GM10266 (cell line): ENCODE results near the gene MTHFD2.

Experiments used
- DNase-seq: peaks from one replicate; pipeline ENCODE4 v3.0.0; 2012; ENCODE audit errors: extremely low spot score
- TF ChIP-seq, protein P1 (sequence below): IDR thresholded peaks from 2 replicates; pipeline ENCODE4 v1.5.1; 2012; ENCODE audit warnings: mild to moderate bottlenecking, low read depth; ENCODE audit not compliant: control insufficient read depth, insufficient read depth; ENCODE audit errors: missing control alignments

MTHFD2 gene

GRCh38 chr2:74246496-74247195 lies 48.2 kb downstream of the MTHFD2 start:
- TF ChIP-seq, protein P1, sequence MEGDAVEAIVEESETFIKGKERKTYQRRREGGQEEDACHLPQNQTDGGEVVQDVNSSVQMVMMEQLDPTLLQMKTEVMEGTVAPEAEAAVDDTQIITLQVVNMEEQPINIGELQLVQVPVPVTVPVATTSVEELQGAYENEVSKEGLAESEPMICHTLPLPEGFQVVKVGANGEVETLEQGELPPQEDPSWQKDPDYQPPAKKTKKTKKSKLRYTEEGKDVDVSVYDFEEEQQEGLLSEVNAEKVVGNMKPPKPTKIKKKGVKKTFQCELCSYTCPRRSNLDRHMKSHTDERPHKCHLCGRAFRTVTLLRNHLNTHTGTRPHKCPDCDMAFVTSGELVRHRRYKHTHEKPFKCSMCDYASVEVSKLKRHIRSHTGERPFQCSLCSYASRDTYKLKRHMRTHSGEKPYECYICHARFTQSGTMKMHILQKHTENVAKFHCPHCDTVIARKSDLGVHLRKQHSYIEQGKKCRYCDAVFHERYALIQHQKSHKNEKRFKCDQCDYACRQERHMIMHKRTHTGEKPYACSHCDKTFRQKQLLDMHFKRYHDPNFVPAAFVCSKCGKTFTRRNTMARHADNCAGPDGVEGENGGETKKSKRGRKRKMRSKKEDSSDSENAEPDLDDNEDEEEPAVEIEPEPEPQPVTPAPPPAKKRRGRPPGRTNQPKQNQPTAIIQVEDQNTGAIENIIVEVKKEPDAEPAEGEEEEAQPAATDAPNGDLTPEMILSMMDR = no peak
- no peak for DNase-seq

- TF ChIP-seq, protein P1 = no peak
- peak; percentile 30 for DNase-seq
These were observed 51.1 kb downstream of the MTHFD2 start for GRCh38 chr2:74249406-74250122.

DNA sequence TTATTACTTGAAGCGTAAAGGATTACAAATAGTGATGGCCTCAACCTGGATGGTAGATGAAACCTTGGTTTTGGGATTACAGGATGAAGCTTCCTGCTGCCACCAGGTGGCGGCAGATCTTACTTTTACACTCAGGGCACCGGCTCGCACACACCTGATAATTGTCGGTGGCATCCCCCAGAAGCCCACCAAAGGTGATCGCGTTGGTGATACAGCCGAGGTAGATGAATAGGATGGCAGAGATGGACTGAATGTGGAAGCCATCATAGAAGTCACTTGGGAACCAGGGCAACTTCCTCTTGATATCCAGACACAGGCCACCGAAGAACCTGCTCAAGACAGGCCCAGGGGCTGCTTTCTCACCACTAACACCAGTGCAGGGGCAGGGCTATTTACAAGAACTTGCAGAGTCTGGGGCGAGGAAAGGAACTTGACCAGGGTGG lies 51.8 kb downstream of the MTHFD2 start:
- DNase-seq = peak; percentile 83
- TF ChIP-seq, protein P1 = peak; percentile 77

- DNase-seq = no peak
- TF ChIP-seq, protein P1 = no peak
These were observed 53.6 kb downstream of the MTHFD2 start for GRCh38 chr2:74252036-74252435.

GRCh38 chr2:74252862-74253261 lies 54.4 kb downstream of the MTHFD2 start:
- TF ChIP-seq, protein P1 = no peak
- DNase-seq = no peak

DNA sequence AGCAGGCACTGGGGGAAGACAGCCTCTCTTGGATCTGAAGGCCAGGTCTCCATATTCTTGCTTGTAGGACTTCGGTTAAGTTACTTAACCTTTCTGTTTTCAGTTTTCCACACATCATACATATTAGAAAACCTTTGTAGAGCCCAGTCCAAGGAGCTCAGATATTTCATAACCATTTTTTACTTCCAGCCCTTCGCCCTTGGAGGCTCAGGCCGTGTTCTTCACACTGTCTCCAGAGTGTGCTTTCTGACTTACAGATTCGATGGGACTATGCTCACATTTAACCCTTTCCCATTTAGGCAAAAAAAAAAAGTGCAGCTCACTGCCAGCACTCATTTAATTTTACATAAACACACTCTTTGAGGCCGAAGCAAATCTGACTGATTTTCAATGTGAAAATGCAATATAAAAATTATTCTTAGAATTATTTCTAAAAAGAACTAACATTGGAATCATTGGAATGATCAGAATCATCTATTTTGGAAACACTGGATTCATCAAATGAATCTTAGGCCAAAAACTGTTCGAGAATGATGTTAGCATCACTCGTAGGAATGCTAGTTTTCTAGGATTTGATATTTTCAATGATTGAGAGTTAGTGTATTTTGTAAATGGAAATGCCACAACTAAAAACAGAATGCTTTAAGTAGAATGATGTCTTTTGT lies 55.0 kb downstream of the MTHFD2 start:
- no peak for DNase-seq

More for the DNA sequence above, 55.0 kb downstream of the MTHFD2 start:
- TF ChIP-seq, protein P1 = no peak
